D721Med (cell line): ENCODE data around the gene KCTD21.

Source experiments
- DNase-seq: peaks from one replicate; pipeline ENCODE4 v3.0.0; 2011; ENCODE audit warnings: low spot score; ENCODE audit not compliant: insufficient read length
- FAIRE-seq: peaks from 2 replicates; lab custom pipeline; 2011; peaks lifted over from hg19 to GRCh38; lab: Jason Lieb, UNC
- CTCF ChIP-seq: IDR thresholded peaks from 2 replicates; pipeline ENCODE4 v1.5.1; 2012; ENCODE audit warnings: mild to moderate bottlenecking, control low read depth; ENCODE audit not compliant: insufficient read depth; ENCODE audit errors: missing control alignments

Gene KCTD21

GRCh38 chr11:78203184-78203583 is 14.8 kb upstream of the KCTD21 start:
- no peak for TF ChIP-seq CTCF
- FAIRE-seq (no peak), DNase-seq (no peak)

- TF ChIP-seq CTCF = no peak
- FAIRE-seq (no peak), DNase-seq (no peak)
Observed at GRCh38 chr11:78202733-78203167, 14.3 kb upstream of the KCTD21 start.

GRCh38 chr11:78201096-78201818 is 12.8 kb upstream of the KCTD21 start:
- DNase-seq = no peak
- FAIRE-seq = no peak
- TF ChIP-seq CTCF = no peak

GRCh38 chr11:78200553-78200952 is 12.1 kb upstream of the KCTD21 start:
- no peak for FAIRE-seq
- DNase-seq = no peak
- no peak for TF ChIP-seq CTCF

- no peak for FAIRE-seq
- DNase-seq = no peak
- TF ChIP-seq CTCF = no peak
Observed at GRCh38 chr11:78200061-78200460, 11.6 kb upstream of the KCTD21 start.

GRCh38 chr11:78199653-78200015 is 11.2 kb upstream of the KCTD21 start:
- FAIRE-seq = no peak
- no peak for DNase-seq
- TF ChIP-seq CTCF = no peak

GRCh38 chr11:78199015-78199652 is 10.7 kb upstream of the KCTD21 start:
- TF ChIP-seq CTCF = no peak
- DNase-seq = no peak
- FAIRE-seq = no peak
